Osteoblast (primary cell): Measurements from ENCODE around the gene ALDH1A2. TPM values are rescaled to one million over a fixed set of nuclear protein-coding genes. Genes with fewer than 3 reads are reported as not detected.

Source experiments
- DNase-seq: peaks from one replicate; pipeline ENCODE4 v3.0.0; 2011; ENCODE audit warnings: low spot score, mixed read lengths; ENCODE audit not compliant: insufficient read length; ENCODE audit errors: missing footprints
- H2AFZ ChIP-seq: 2 replicates; pipeline ENCODE4 v1.6.0; 2011; ENCODE audit warnings: mild to moderate bottlenecking, low read length
- H3K27ac ChIP-seq: 2 replicates; pipeline ENCODE4 v1.5.1; 2011; ENCODE audit warnings: mild to moderate bottlenecking, low read depth, low read length, moderate library complexity
- H3K27me3 ChIP-seq: 2 replicates; pipeline ENCODE4 v1.6.0; 2012; ENCODE audit warnings: mild to moderate bottlenecking, control low read depth, inconsistent platforms, low read length, moderate library complexity; ENCODE audit not compliant: insufficient read depth
- H3K36me3 ChIP-seq: 2 replicates; pipeline ENCODE4 v1.5.1; 2011; ENCODE audit warnings: mild to moderate bottlenecking, low read length, control low read depth, moderate library complexity; ENCODE audit not compliant: insufficient read depth
- H3K4me1 ChIP-seq: 2 replicates; pipeline ENCODE4 v1.5.1; 2011; ENCODE audit warnings: mild to moderate bottlenecking, low read length, control low read depth, moderate library complexity; ENCODE audit not compliant: insufficient read depth
- H3K4me2 ChIP-seq: 2 replicates; pipeline ENCODE4 v1.6.0; 2011; ENCODE audit warnings: mild to moderate bottlenecking, low read length; ENCODE audit not compliant: insufficient read depth
- H3K4me3 ChIP-seq: fragments of 200-600 bp; sonication (generic); 3 replicates; pipeline ENCODE4 v1.5.1; 2012; ENCODE audit warnings: mild to moderate bottlenecking, low read length, inconsistent platforms; ENCODE audit not compliant: insufficient read depth
- H3K79me2 ChIP-seq: 2 replicates; pipeline ENCODE4 v1.6.0; 2012; ENCODE audit warnings: mild to moderate bottlenecking, low read length, control low read depth, inconsistent platforms; ENCODE audit not compliant: insufficient read depth
- H3K9me3 ChIP-seq: 2 replicates; pipeline ENCODE4 v1.5.1; 2011; ENCODE audit warnings: low read depth, low read length, control low read depth
- H4K20me1 ChIP-seq: 2 replicates; pipeline ENCODE4 v1.6.0; 2012; ENCODE audit warnings: mild to moderate bottlenecking, low read length, control low read depth; ENCODE audit not compliant: insufficient read depth
- CTCF ChIP-seq: IDR thresholded peaks from 2 replicates; pipeline ENCODE4 v1.5.1; 2011; ENCODE audit warnings: mild to moderate bottlenecking, low read depth, low read length, moderate library complexity; ENCODE audit errors: extremely low read depth
- total RNA-seq: library from RNA; depleted of rRNA; stranded (reverse); fragments of >200 nt; gene quantifications from 2 replicates; pipeline ENCODE4 v1.2.3, GENCODE V29; 2012

Gene ALDH1A2
- total RNA-seq, 1 donor, result 1.1 TPM

- Histone ChIP-seq H3K27me3 (peaks cover 22% of the 10 kb centered on the region), H3K27ac (no peak overlapping the region), H3K4me2 (no peak overlapping the region), H3K79me2 (no peaks in the 10 kb centered on the region), H2AFZ (no peak overlapping the region), H3K4me1 (no peaks in the 10 kb centered on the region), H3K4me3 (no peak overlapping the region), H3K9me3 (no peaks in the 10 kb centered on the region), H3K36me3 (no peaks in the 10 kb centered on the region), H4K20me1 (no peaks in the 10 kb centered on the region)
- TF ChIP-seq CTCF, result no peak
- DNase-seq, result no peak
Measured at GRCh38 chr15:58111718-58112104, 46.2 kb upstream of the ALDH1A2 start.

GRCh38 chr15:58110999-58111717, 45.6 kb upstream of the ALDH1A2 start:
- Histone ChIP-seq H3K36me3 (no peaks in the 10 kb centered on the region), H3K27ac (no peak overlapping the region), H4K20me1 (no peaks in the 10 kb centered on the region), H3K4me1 (no peaks in the 10 kb centered on the region), H2AFZ (no peak overlapping the region), H3K4me3 (no peak overlapping the region), H3K9me3 (no peaks in the 10 kb centered on the region), H3K4me2 (no peak overlapping the region), H3K27me3 (peaks cover 22% of the 10 kb centered on the region), H3K79me2 (no peaks in the 10 kb centered on the region)
- no peak for DNase-seq
- TF ChIP-seq CTCF, result no peak

GRCh38 chr15:58109419-58109818, 43.9 kb upstream of the ALDH1A2 start:
- H3K4me1 ChIP-seq, result no peaks in the 10 kb centered on the region
- peaks cover 24% of the 10 kb centered on the region for H3K27me3 ChIP-seq
- no peaks in the 10 kb centered on the region for H4K20me1 ChIP-seq
- H3K4me2 ChIP-seq, result no peak overlapping the region
- no peak overlapping the region for H3K27ac ChIP-seq
- TF ChIP-seq CTCF, result no peak
- H3K36me3 ChIP-seq, result no peaks in the 10 kb centered on the region
- H3K9me3 ChIP-seq, result no peaks in the 10 kb centered on the region
- no peak overlapping the region for H3K4me3 ChIP-seq
- no peaks in the 10 kb centered on the region for H3K79me2 ChIP-seq
- DNase-seq, result no peak
- no peak overlapping the region for H2AFZ ChIP-seq

GRCh38 chr15:58108117-58108516, 42.6 kb upstream of the ALDH1A2 start:
- Histone ChIP-seq H3K9me3 (no peaks in the 10 kb centered on the region), H3K4me2 (no peak overlapping the region), H3K79me2 (no peaks in the 10 kb centered on the region), H3K36me3 (no peaks in the 10 kb centered on the region), H3K27ac (no peak overlapping the region), H3K4me3 (no peak overlapping the region), H3K4me1 (no peaks in the 10 kb centered on the region), H4K20me1 (no peaks in the 10 kb centered on the region), H3K27me3 (peaks cover 26% of the 10 kb centered on the region), H2AFZ (no peak overlapping the region)
- no peak for DNase-seq
- TF ChIP-seq CTCF, result no peak
